PFSK-1 (cell line): ENCODE results near the gene C1QTNF5.

ENCODE experiments used
- FOXP2 ChIP-seq: optimal IDR thresholded peaks from 2 replicates; pipeline ENCODE3; 2011; ENCODE audit warnings: borderline replicate concordance, control low read depth, inconsistent platforms; ENCODE audit not compliant: insufficient read depth; ENCODE audit errors: extremely low read length, extremely low read depth
- POLR2AphosphoS5 ChIP-seq: IDR thresholded peaks from 2 replicates; pipeline ENCODE4 v1.6.1; 2012; ENCODE audit warnings: low read depth, mild to moderate bottlenecking, control low read depth, low read length, moderate library complexity
- REST ChIP-seq, 2 experiments: IDR thresholded peaks; 2 replicates each; pipeline versions ENCODE4 v1.6.1 to v1.8.0; 2011 to 2012; ENCODE audit warnings: low read depth in 2 of 2, low read length in 2 of 2, control low read depth in 1 of 2, inconsistent platforms in 1 of 2, mild to moderate bottlenecking in 1 of 2, moderate library complexity in 1 of 2; ENCODE audit not compliant: insufficient read depth in 1 of 2
- SIN3A ChIP-seq: IDR thresholded peaks from 2 replicates; pipeline ENCODE4 v1.6.1; 2012; ENCODE audit warnings: mild to moderate bottlenecking, low read length, moderate library complexity, borderline replicate concordance; ENCODE audit not compliant: insufficient read depth
- TAF1 ChIP-seq: IDR thresholded peaks from 2 replicates; pipeline ENCODE4 v1.6.1; 2012; ENCODE audit warnings: low read length, control low read depth, borderline replicate concordance; ENCODE audit not compliant: insufficient read depth

C1QTNF5 gene

DNA sequence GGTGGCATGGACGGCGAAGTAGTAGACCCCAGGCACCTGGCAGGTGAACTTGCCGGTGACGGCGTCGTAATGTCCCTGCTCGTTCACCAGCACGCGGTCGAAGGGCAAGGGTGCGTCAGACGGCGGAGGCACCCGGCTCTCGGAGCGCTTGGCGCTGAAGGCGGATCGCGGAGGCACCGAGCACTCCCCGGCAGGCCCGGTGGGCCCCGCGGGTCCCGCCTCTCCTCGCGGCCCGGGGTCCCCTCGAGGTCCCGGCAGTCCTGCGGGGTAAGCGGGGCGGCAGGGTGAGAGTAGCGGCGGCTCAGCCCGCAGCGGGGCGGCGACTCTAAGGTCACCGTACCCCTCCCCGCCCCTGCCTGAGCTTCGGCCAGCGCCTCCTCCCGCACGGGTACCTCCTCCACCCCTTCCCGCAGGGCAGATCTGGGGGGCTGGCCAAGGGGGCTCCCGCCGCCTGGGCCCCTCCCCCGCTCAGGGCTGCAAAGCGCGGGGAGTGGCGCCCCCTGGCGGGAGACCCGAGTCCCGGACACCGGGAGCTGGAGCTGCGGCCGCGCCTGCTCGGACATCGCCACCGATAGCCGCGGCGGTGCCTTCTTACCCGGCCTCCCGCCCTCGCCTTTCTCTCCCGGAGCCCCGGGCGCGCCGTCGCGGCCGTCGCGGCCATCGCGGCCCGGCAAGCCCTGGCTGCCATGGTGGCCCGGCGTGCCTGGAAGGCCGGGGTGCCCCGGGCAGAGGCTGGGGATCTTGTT, 921 bp downstream of the C1QTNF5 start:
- TF ChIP-seq TAF1 (no peak), REST (IDR thresholded peaks at IDR 0.05; ENCODE audit: insufficient read depth in 1 of 2, low read depth in 2 of 2, low read length in 2 of 2) (no peak), POLR2AphosphoS5 (no peak), SIN3A (no peak), FOXP2 (peak; percentile 43)

GRCh38 chr11:119338965-119339588, 1.6 kb downstream of the C1QTNF5 start:
- TF ChIP-seq REST (IDR thresholded peaks at IDR 0.05; ENCODE audit: insufficient read depth in 1 of 2, low read depth in 2 of 2, low read length in 2 of 2) (no peak), FOXP2 (no peak), POLR2AphosphoS5 (no peak), TAF1 (no peak), SIN3A (no peak)

GRCh38 chr11:119338318-119338890, 2.3 kb downstream of the C1QTNF5 start:
- TF ChIP-seq REST (IDR thresholded peaks at IDR 0.05; ENCODE audit: insufficient read depth in 1 of 2, low read depth in 2 of 2, low read length in 2 of 2) (no peak), SIN3A (no peak), FOXP2 (no peak), TAF1 (no peak), POLR2AphosphoS5 (no peak)

DNA sequence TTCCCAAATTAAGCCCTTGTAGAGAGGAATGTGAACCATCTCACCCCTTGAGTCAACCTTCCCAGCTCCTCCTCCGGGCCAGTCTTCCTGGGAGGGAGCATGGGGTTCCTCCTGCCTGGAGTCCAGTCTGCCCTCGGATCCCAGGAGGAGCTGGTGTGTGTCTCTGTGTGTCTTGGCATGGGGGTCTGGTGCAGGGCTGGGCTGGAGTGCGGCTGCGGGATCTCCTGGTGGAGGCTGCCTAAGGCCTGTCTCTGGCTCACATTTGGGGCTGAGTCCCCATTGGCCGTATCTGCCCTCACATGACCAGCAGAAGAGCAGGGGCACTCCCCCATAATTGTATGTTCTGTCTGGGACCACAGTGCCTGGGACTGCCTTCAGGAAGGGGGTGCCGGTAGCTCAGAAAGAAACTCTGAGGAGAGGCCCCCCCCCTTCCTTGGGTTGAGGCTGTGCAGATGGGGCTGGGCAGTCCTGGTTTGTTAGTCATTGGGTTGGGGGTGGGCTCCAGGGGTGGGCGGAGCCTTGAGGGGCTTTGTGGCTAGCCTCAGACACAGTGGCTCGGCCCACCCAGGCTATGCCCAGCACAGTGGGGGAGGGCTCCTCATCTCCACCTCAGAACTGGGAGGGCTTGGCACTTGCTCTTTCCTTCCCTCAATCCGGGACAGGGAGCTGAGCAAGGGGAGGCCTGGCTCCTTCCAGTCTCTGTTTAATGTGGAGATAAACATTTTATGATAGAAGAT, 2.9 kb downstream of the C1QTNF5 start:
- TF ChIP-seq TAF1 (no peak), REST (IDR thresholded peaks at IDR 0.05; ENCODE audit: insufficient read depth in 1 of 2, low read depth in 2 of 2, low read length in 2 of 2) (no peak), POLR2AphosphoS5 (0 out of 2 replicates have a peak, but pooled peaks have one; percentile 12), FOXP2 (no peak)
